Upper lobe of left lung (tissue), 4 donors: ENCODE measurements around the gene RUNDC1.

Experiments used
- EP300 ChIP-seq, 4 donors: sonication (generic); formaldehyde crosslinking; IDR thresholded peaks; one replicate each; pipeline ENCODE4 v1.5.1; 2017; ENCODE audit warnings: antibody characterized with exemption in 4 of 4, control low read depth in 2 of 4
- POLR2A ChIP-seq, 4 donors: fragments of 450-650 bp; IDR thresholded peaks; one replicate each; pipeline ENCODE4 v1.5.1; 2016 to 2017; ENCODE audit warnings: antibody characterized with exemption in 4 of 4, mild to moderate bottlenecking in 2 of 4
- POLR2AphosphoS5 ChIP-seq, 2 donors: sonication (generic); formaldehyde crosslinking; IDR thresholded peaks; one replicate each; pipeline ENCODE4 v1.5.1; 2017; ENCODE audit warnings: antibody characterized with exemption in 2 of 2
- TF ChIP-seq, protein P1 (sequence below), 6 experiments: fragments of 450-650 bp in 4 of 6; fragments of 200-600 bp in 2 of 6; sonication (generic) in 2 of 6; IDR thresholded peaks; one replicate each; pipeline ENCODE4 v1.5.1; 2016 to 2019; ENCODE audit warnings: antibody characterized with exemption in 6 of 6

DNA sequence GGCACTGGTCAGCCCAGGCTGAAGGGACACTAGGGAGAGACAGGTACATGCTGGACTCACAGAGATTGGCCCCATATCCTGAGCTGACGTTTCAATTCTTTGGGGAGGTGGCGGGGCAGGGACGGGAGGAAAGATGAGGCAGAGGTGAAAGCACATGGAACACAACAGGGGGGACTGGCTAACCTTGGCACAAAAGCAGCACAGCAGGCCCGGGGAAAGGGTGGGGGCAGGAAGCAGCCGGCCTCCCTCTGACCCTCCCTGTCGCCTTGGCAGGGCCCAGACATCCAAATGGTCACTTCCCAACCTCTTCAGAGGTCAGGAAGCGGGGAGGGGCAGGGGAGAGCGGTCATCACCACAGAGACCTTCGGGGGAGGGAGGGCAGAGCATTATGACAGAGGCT is 35.2 kb downstream of the RUNDC1 start:
- TF ChIP-seq, protein P1, sequence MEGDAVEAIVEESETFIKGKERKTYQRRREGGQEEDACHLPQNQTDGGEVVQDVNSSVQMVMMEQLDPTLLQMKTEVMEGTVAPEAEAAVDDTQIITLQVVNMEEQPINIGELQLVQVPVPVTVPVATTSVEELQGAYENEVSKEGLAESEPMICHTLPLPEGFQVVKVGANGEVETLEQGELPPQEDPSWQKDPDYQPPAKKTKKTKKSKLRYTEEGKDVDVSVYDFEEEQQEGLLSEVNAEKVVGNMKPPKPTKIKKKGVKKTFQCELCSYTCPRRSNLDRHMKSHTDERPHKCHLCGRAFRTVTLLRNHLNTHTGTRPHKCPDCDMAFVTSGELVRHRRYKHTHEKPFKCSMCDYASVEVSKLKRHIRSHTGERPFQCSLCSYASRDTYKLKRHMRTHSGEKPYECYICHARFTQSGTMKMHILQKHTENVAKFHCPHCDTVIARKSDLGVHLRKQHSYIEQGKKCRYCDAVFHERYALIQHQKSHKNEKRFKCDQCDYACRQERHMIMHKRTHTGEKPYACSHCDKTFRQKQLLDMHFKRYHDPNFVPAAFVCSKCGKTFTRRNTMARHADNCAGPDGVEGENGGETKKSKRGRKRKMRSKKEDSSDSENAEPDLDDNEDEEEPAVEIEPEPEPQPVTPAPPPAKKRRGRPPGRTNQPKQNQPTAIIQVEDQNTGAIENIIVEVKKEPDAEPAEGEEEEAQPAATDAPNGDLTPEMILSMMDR (IDR thresholded peaks at IDR 0.05) = no peak
- peak; percentile 71 to 81 for TF ChIP-seq POLR2AphosphoS5 (IDR thresholded peaks at IDR 0.05)
- TF ChIP-seq POLR2A (IDR thresholded peaks at IDR 0.05) = no peak
- TF ChIP-seq EP300 (IDR thresholded peaks at IDR 0.05) = peak in 1 of 4 donors; percentile 37
